Testis (tissue), 2 donors: ENCODE measurements around the gene IRF2.

Experiments
- CTCF ChIP-seq, 3 experiments: fragments of 450-650 bp in 2 of 3; fragments of 200-600 bp in 1 of 3; sonication (generic) in 1 of 3; IDR thresholded peaks; one replicate each; pipeline ENCODE4 v1.5.1; 2016 to 2019; ENCODE audit warnings: antibody characterized with exemption in 3 of 3, mild to moderate bottlenecking in 2 of 3, moderate library complexity in 1 of 3
- POLR2A ChIP-seq: fragments of 450-650 bp; IDR thresholded peaks from one replicate; pipeline ENCODE4 v1.6.1; 2017; ENCODE audit warnings: antibody characterized with exemption, mild to moderate bottlenecking, moderate library complexity

- TF ChIP-seq CTCF (IDR thresholded peaks at IDR 0.05) (no peak), POLR2A (no peak)
Observed at GRCh38 chr4:184500748-184501589, 26.6 kb upstream of the IRF2 start.
